K562 (cell line): ENCODE data around the gene ZNF701. TPM values are rescaled to one million over a fixed set of nuclear protein-coding genes. Genes with fewer than 3 reads are reported as not detected.

Source experiments
- CCAR2 ChIP-seq: fragments of 200-400 bp; formaldehyde crosslinking; IDR thresholded peaks from 2 replicates; pipeline ENCODE4 v1.6.1; 2017; ENCODE audit warnings: mild to moderate bottlenecking, low read depth, low read length
- HNRNPH1 ChIP-seq: fragments of 200-400 bp; formaldehyde crosslinking; optimal IDR thresholded peaks from 2 replicates; pipeline ENCODE3; 2017; ENCODE audit warnings: low read depth, mild to moderate bottlenecking, low read length, moderate library complexity
- JUNB ChIP-seq: fragments of 450-650 bp; formaldehyde crosslinking; conservative IDR thresholded peaks from 2 replicates; pipeline ENCODE4 v1.4.0; 2020; ENCODE audit warnings: mild to moderate bottlenecking
- KDM4B ChIP-seq, 2 experiments: fragments of 450-650 bp in 1 of 2; sonication (generic) in 1 of 2; IDR thresholded peaks; 2 replicates each; pipeline ENCODE4 v1.6.1; 2016 to 2017; ENCODE audit warnings: borderline replicate concordance in 2 of 2, antibody characterized with exemption in 1 of 2, low read depth in 1 of 2, mild to moderate bottlenecking in 1 of 2
- NR3C1 ChIP-seq: sonication (generic); formaldehyde crosslinking; IDR thresholded peaks from 2 replicates; pipeline ENCODE4 v1.8.1; 2022; ENCODE audit warnings: missing genetic modification reagents
- RCOR1 ChIP-seq, 2 experiments: IDR thresholded peaks; 2 replicates each; pipeline ENCODE4 v1.6.1; 2012; ENCODE audit warnings: low read depth in 2 of 2, low read length in 2 of 2, borderline replicate concordance in 1 of 2, improper control_type of control experiment in 1 of 2
- REST ChIP-seq, 2 experiments: fragments of 450-650 bp; formaldehyde crosslinking in 1 of 2; IDR thresholded peaks; 2 replicates each; pipeline versions ENCODE4 v1.4.0 to v1.6.1; 2014 to 2020; ENCODE audit warnings: mild to moderate bottlenecking in 2 of 2, borderline replicate concordance in 1 of 2, low read depth in 1 of 2
- SMAD2 ChIP-seq: fragments of 150-350 bp; IDR thresholded peaks from 2 replicates; pipeline ENCODE4 v1.6.1; 2014; ENCODE audit warnings: low read depth, mild to moderate bottlenecking, low read length
- SMAD3 ChIP-seq: fragments of 450-650 bp; formaldehyde crosslinking; conservative IDR thresholded peaks from 2 replicates; pipeline ENCODE4 v1.4.0; 2020; ENCODE audit warnings: mild to moderate bottlenecking
- TOE1 ChIP-seq, 2 experiments: fragments of 450-650 bp in 1 of 2; sonication (generic) in 1 of 2; formaldehyde crosslinking in 1 of 2; IDR thresholded peaks; 2 replicates each; pipeline versions ENCODE4 v1.7.1 to v1.8.0; 2016 to 2022; ENCODE audit warnings: borderline replicate concordance in 2 of 2, mild to moderate bottlenecking in 2 of 2, antibody characterized with exemption in 1 of 2, inconsistent platforms in 1 of 2, low read depth in 1 of 2, missing genetic modification reagents in 1 of 2, moderate library complexity in 1 of 2
- XRCC3 ChIP-seq: fragments of 450-650 bp; IDR thresholded peaks from 2 replicates; pipeline ENCODE4 v1.6.1; 2017; ENCODE audit warnings: mild to moderate bottlenecking, moderate library complexity
- ZC3H8 ChIP-seq: fragments of 450-650 bp; IDR thresholded peaks from 2 replicates; pipeline ENCODE4 v1.6.1; 2017
- ZNF239 ChIP-seq: fragments of 250-450 bp; sonication (Bioruptor Pico); IDR thresholded peaks from 2 replicates; pipeline ENCODE4 v1.4.0; 2020; ENCODE audit warnings: mild to moderate bottlenecking
- ZNF354B ChIP-seq: fragments of 250-450 bp; sonication (Bioruptor Pico); IDR thresholded peaks from 2 replicates; pipeline ENCODE4 v1.4.0; 2020
- ZNF696 ChIP-seq: fragments of 250-450 bp; sonication (Bioruptor Pico); conservative IDR thresholded peaks from 2 replicates; pipeline ENCODE4 v1.4.0; 2020; ENCODE audit warnings: mild to moderate bottlenecking, moderate library complexity
- polyA plus RNA-seq, 8 experiments: library from polyadenylated mRNA; depleted of rRNA in 4 of 8; stranded (reverse) in 5 of 8; unstranded in 3 of 8; fragments of >200 nt; fragmentation: Nextera tagmentation in 2 of 8; fragmentation: Illumina TruSeq in 1 of 8; extraction: Ambion mirVana in 2 of 8; extraction: Trizol in 1 of 8; gene quantifications; 2 replicates each; pipeline versions ENCODE4 v1.2.1 to v1.2.3, GENCODE V29; 2011 to 2014; ENCODE audit warnings: inconsistent platforms in 1 of 8, missing spikeins in 1 of 8
- total RNA-seq, 7 experiments: library from RNA; depleted of rRNA in 6 of 7; stranded (reverse); fragments of >200 nt in 6 of 7; fragmentation: Illumina TruSeq in 2 of 7; extraction: Trizol in 2 of 7; gene quantifications; 2 replicates each; pipeline versions ENCODE4 v1.2.1 to v1.2.3, GENCODE V29; 2011 to 2021; ENCODE audit warnings: low replicate concordance in 1 of 7
- TF ChIP-seq, protein P1 (sequence below): fragments of 250-450 bp; sonication (Bioruptor Pico); IDR thresholded peaks from 2 replicates; pipeline ENCODE4 v1.4.0; 2020; ENCODE audit warnings: mild to moderate bottlenecking, moderate library complexity, borderline replicate concordance

The ZNF701 gene
- total and polyA plus RNA-seq, 9 of the 15 experiments (the other 6 are each of a cell fraction or from before 2014, with no cell fraction given) = 5.3 to 15.9 (median 10.1) TPM

DNA sequence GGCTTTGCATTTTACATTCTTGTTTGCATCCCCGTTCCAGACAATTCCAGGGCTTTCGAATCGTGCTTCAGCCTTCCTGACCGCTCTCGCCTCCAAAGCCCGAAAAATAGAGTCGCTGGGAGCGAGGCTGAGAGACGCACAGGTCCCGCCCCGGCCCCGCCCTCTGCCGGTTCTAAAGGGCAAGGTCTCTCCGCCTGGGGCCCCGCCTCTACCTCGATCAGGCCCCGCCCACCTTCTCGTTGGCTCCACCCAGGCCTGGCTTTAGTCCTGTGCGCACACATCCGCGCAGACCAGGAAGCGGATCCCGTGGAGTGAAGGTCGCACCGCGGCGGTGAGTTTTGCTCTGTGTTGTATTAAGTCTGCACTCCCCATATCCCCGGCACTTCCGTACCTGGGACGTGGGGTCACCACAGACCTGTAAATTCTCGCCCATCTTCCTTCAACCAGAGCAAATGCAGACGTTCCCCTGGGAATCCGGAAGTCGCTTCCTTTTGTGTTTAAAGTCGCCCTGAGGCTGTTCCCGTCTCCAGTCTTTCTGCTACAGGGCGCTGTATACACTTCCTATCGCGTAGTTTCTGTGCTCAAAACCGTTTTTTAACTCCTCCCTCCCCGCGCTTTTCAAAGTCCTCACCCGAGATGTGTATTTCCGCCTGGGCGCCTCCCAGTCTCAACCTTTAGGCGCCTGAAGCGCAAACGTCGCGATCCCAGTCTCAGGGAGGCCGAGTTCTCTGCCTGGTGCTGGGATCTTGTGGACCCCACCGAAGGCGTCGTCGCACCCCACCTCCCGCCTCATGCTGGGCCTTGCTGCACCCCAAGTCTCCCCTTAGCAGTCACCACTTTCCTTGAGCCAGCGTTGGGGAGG is at the start of gene ZNF701 (continued):
- TF ChIP-seq, protein P1, sequence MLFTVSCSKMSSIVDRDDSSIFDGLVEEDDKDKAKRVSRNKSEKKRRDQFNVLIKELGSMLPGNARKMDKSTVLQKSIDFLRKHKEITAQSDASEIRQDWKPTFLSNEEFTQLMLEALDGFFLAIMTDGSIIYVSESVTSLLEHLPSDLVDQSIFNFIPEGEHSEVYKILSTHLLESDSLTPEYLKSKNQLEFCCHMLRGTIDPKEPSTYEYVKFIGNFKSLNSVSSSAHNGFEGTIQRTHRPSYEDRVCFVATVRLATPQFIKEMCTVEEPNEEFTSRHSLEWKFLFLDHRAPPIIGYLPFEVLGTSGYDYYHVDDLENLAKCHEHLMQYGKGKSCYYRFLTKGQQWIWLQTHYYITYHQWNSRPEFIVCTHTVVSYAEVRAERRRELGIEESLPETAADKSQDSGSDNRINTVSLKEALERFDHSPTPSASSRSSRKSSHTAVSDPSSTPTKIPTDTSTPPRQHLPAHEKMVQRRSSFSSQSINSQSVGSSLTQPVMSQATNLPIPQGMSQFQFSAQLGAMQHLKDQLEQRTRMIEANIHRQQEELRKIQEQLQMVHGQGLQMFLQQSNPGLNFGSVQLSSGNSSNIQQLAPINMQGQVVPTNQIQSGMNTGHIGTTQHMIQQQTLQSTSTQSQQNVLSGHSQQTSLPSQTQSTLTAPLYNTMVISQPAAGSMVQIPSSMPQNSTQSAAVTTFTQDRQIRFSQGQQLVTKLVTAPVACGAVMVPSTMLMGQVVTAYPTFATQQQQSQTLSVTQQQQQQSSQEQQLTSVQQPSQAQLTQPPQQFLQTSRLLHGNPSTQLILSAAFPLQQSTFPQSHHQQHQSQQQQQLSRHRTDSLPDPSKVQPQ (CRISPR knock-in tag) = no peak
- no peak for TF ChIP-seq ZNF354B
- no peak for TF ChIP-seq REST (IDR thresholded peaks at IDR 0.05; ENCODE audit: borderline replicate concordance)
- no peak for TF ChIP-seq REST (CRISPR knock-in tag; IDR thresholded peaks at IDR 0.05; ENCODE audit: low read depth)
- no peak for TF ChIP-seq ZC3H8
- no peak for TF ChIP-seq NR3C1 (CRISPR knock-in tag)
- no peak for TF ChIP-seq ZNF696
- TF ChIP-seq JUNB (CRISPR knock-in tag) = no peak
- no peak for TF ChIP-seq HNRNPH1
- TF ChIP-seq KDM4B (IDR thresholded peaks at IDR 0.05; ENCODE audit: borderline replicate concordance in 2 of 2, low read depth in 1 of 2) = no peak
- no peak for TF ChIP-seq XRCC3
- no peak for TF ChIP-seq CCAR2
- no peak for TF ChIP-seq ZNF239 (CRISPR knock-in tag)
- TF ChIP-seq SMAD3 (CRISPR knock-in tag) = no peak
- no peak for TF ChIP-seq RCOR1 (IDR thresholded peaks at IDR 0.05; ENCODE audit: borderline replicate concordance in 1 of 2, low read depth in 2 of 2, low read length in 2 of 2)
- no peak for TF ChIP-seq SMAD2
- peak; percentile 61; the same call in 1 of the 2 replicates for TF ChIP-seq TOE1 (IDR thresholded peaks at IDR 0.05; ENCODE audit: borderline replicate concordance)
- TF ChIP-seq TOE1 (CRISPR knock-in tag; IDR thresholded peaks at IDR 0.05; ENCODE audit: borderline replicate concordance, low read depth) = no peak
